Measurements from ENCODE around the gene PRKACG. TPM values are rescaled to one million over a fixed set of nuclear protein-coding genes. Genes with fewer than 3 reads are reported as not detected.

Gene PRKACG
- total RNA-seq, 1 donor from 2014 or later: not detected

DNA sequence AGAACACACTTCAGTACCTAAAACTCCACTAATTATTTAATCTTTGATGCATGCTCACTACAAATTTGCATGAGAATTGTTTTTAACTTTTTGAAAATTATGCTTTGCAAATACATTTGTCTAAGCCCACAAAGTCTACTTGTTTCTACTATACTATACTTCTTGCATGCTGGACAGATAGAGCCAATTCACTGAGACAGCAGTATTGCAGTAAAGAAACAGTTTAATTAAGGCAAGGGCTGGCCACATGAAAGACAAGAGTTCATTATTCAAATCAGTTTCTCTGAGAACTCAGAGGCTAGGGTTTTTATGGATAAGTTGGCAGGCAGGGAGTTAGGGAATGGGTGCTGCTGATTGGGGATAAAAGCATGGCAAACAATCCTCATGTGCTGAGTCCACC, 15.6 kb upstream of the PRKACG start:
- DNase-seq (no peak), ATAC-seq (ENCODE audit: poor library complexity) (no peak)
- intact Hi-C loops (cut with DNase I): loop anchor here (5.0 kb wide), 1 partner anchor 447 kb away; no protein-coding TSS in a partner anchor

- no peak for DNase-seq
- ATAC-seq (ENCODE audit: poor library complexity): no peak
- intact Hi-C loops (cut with DNase I): loop anchor here (5.0 kb wide), 1 partner anchor 446 kb away; no protein-coding TSS in a partner anchor
These were observed 14.8 kb upstream of the PRKACG start for GRCh38 chr9:69028754-69029153.

- intact Hi-C loops (cut with DNase I): loop anchor here (5.0 kb wide), 1 partner anchor 445 kb away; no protein-coding TSS in a partner anchor
- ATAC-seq (ENCODE audit: poor library complexity): peak; percentile 83
These were observed 13.6 kb upstream of the PRKACG start for GRCh38 chr9:69027355-69028097.

DNA sequence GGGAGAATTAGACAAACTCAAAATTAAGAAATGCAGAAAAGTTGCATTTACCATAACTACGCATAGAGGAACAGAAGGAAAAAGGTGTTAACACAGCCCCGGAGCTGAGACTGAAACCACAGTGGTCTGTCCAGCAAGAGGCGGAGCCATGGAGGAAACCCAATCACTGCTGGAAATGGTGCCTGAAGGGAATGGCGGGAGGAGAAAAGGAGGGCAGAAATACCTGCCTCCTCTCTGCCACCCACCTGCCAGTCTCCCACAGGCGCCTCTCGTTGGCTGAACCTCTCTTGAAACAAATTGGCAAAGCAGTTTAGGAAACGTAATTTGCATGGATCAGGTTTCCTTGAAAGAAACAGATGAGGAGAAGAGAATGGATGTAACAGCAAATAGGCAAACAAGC, 9.7 kb upstream of the PRKACG start:
- DNase-seq (no peak), ATAC-seq (ENCODE audit: poor library complexity) (no peak)

More at GRCh38 chr9:69027355-69028097, 13.6 kb upstream of the PRKACG start:
- no peak for DNase-seq

DNA sequence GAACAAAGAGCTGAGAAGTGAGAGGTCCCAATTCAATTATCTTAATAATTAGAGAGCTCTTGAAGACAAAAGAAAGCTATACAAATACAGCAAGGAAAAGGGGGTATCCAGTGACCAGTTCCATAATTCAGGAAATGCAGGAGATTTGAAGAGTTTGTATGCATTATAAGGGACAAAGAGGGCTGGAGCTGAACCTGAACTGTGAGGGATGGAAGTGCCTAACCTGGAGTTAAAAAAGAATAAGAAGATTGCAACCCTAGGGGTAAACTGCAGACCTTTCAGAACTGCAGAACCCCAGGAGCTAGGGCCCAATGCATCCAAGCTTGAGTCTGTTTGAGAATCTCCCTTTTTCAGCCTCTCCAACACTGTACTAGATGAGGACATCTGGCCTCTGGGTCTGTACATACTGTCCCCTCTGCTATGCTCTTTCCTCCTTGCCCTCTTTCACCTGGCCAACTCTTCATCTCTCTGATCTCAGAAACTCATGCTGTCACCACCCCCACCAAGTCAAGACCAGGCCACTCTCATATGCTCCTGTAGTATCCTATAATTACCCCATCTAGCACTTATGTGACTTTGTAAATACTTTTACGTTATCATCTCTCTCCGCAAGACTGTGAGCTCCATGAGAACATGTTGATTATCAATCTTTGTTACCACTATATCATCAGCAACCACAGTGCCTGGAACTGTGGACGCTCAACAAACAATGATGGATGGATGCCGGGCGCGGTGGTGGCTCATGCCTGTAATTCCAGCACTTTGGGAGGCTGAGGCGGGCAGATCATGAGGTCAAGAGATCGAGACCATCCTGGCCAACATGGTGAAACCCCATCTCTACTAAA, 6.6 kb upstream of the PRKACG start:
- intact Hi-C loops (cut with DNase I): no loop called here
- ATAC-seq (ENCODE audit: poor library complexity): no peak
- DNase-seq: no peak

More for the DNA sequence above, 9.7 kb upstream of the PRKACG start:
- intact Hi-C loops (cut with DNase I): no loop called here

- DNase-seq (no peak), ATAC-seq (ENCODE audit: poor library complexity) (no peak)
- intact Hi-C loops (cut with DNase I): no loop called here
These were observed 5.9 kb upstream of the PRKACG start for GRCh38 chr9:69019808-69020207.

- ATAC-seq (ENCODE audit: poor library complexity): no peak
- DNase-seq: no peak
- intact Hi-C loops (cut with DNase I): no loop called here
These were observed 4.8 kb upstream of the PRKACG start for GRCh38 chr9:69018737-69019136.

GRCh38 chr9:69016191-69017096, 2.5 kb upstream of the PRKACG start:
- ATAC-seq (ENCODE audit: poor library complexity): no peak
- DNase-seq: no peak
- intact Hi-C loops (cut with DNase I): no loop called here

- DNase-seq (no peak), ATAC-seq (ENCODE audit: poor library complexity) (no peak)
- intact Hi-C loops (cut with DNase I): no loop called here
These were observed 558 bp downstream of the PRKACG start for GRCh38 chr9:69013382-69013727.

- intact Hi-C loops (cut with DNase I): no loop called here
- DNase-seq (no peak), ATAC-seq (ENCODE audit: poor library complexity) (no peak)
These were observed 1.1 kb downstream of the PRKACG start for GRCh38 chr9:69012696-69013381.

DNA sequence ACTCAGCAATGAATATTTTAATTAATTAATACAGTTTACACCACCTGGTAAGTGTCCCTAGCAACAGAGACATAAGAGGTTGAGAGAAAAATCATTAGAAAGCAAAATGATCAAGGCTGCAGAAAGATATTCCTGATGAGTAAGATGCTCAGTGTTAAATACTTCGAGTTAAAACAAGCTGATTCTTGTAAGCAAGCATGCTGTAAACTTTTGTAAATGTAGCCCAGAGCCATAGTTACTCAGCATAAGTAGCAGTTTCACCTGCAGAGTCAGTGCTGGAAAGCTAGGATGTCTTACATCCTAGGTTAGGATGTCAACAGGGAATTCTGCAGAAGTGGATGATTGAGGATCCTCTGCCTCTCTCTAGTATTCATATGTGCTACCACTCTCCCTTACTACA, 4.2 kb downstream of the PRKACG start:
- intact Hi-C loops (cut with DNase I): no loop called here
- no peak for ATAC-seq (ENCODE audit: poor library complexity)
- DNase-seq: no peak

DNA sequence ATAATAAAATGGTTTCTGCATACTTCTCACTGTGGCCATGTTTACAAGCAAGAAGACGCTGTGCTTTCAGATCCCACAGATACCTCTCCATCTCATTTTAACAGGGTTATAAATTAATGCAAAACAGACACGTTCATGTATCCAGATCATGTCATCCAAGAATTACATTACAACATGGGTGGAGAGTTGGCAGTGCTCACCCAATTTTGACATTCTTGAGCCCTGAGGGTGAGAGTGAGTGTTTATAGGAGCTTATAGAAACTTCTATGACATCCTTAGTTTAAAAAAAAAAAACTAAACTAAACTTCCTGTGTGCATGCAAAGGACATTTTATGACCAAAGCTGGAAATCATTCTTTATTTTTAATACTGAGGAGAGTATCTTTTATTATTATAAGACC, 9.1 kb downstream of the PRKACG start:
- no peak for DNase-seq
- ATAC-seq (ENCODE audit: poor library complexity): no peak
- intact Hi-C loops (cut with DNase I): no loop called here

- intact Hi-C loops (cut with DNase I): no loop called here
- no peak for ATAC-seq (ENCODE audit: poor library complexity)
- DNase-seq: no peak
These were observed 10.9 kb downstream of the PRKACG start for GRCh38 chr9:69003051-69003450.

GRCh38 chr9:69001921-69002320, 12.0 kb downstream of the PRKACG start:
- intact Hi-C loops (cut with DNase I): no loop called here
- DNase-seq: no peak
- ATAC-seq (ENCODE audit: poor library complexity): no peak

- intact Hi-C loops (cut with DNase I): loop anchor here (5.0 to 10.0 kb wide), 3 partner anchors 165 to 412 kb away; no protein-coding TSS in a partner anchor
- DNase-seq (peak; percentile 50), ATAC-seq (ENCODE audit: poor library complexity) (peak; percentile 90)
These were observed 14.4 kb downstream of the PRKACG start for GRCh38 chr9:68999393-69000105.

DNA sequence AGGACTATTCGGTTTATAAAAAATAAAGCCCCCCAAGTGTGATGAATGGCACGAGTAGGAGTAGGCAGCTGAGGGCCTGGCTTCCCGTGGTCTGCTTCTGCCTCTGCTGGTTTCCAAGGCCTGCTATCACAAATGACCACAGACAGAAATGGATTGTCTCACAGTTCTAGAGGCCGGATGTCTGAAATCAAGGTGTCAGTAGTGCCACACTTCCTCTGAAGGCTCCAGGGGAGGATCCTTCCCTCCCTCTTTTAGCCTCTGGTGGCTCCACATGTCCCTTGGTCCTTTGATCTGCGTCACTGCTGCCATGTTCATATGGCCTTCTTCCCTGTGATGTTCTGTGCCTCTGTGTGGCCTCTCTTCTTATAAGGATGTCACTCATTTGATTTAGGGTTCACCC, 15.1 kb downstream of the PRKACG start:
- ATAC-seq (ENCODE audit: poor library complexity) (peak; percentile 28), DNase-seq (no peak)
- intact Hi-C loops (cut with DNase I): loop anchor here (5.0 to 10.0 kb wide), 3 partner anchors 164 to 412 kb away; no protein-coding TSS in a partner anchor

GRCh38 chr9:68998385-68998784, 15.5 kb downstream of the PRKACG start:
- intact Hi-C loops (cut with DNase I): loop anchor here (5.0 to 10.0 kb wide), 3 partner anchors 164 to 411 kb away; no protein-coding TSS in a partner anchor
- no peak for DNase-seq
- ATAC-seq (ENCODE audit: poor library complexity): peak; percentile 26

Data from Right ventricle myocardium superior (tissue), 1 donor.